CD4-positive, alpha-beta T cell treated with Interferon alpha-2 for 1 hour (primary cell): ENCODE data around the gene SAMD4B.
"Not testable (repeated sequence)": the region's sequence is repeated elsewhere in the genome, so short reads cannot be mapped to it uniquely, and the experiment has no call there.

Experiments used
- DNase-seq, 2 donors: peaks; one replicate each; pipeline ENCODE4 v3.0.0-alpha.2; 2020 to 2022

SAMD4B gene, protein sequence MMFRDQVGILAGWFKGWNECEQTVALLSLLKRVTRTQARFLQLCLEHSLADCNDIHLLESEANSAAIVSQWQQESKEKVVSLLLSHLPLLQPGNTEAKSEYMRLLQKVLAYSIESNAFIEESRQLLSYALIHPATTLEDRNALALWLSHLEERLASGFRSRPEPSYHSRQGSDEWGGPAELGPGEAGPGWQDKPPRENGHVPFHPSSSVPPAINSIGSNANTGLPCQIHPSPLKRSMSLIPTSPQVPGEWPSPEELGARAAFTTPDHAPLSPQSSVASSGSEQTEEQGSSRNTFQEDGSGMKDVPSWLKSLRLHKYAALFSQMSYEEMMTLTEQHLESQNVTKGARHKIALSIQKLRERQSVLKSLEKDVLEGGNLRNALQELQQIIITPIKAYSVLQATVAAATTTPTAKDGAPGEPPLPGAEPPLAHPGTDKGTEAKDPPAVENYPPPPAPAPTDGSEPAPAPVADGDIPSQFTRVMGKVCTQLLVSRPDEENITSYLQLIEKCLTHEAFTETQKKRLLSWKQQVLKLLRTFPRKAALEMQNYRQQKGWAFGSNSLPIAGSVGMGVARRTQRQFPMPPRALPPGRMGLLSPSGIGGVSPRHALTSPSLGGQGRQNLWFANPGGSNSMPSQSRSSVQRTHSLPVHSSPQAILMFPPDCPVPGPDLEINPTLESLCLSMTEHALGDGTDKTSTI

DNA sequence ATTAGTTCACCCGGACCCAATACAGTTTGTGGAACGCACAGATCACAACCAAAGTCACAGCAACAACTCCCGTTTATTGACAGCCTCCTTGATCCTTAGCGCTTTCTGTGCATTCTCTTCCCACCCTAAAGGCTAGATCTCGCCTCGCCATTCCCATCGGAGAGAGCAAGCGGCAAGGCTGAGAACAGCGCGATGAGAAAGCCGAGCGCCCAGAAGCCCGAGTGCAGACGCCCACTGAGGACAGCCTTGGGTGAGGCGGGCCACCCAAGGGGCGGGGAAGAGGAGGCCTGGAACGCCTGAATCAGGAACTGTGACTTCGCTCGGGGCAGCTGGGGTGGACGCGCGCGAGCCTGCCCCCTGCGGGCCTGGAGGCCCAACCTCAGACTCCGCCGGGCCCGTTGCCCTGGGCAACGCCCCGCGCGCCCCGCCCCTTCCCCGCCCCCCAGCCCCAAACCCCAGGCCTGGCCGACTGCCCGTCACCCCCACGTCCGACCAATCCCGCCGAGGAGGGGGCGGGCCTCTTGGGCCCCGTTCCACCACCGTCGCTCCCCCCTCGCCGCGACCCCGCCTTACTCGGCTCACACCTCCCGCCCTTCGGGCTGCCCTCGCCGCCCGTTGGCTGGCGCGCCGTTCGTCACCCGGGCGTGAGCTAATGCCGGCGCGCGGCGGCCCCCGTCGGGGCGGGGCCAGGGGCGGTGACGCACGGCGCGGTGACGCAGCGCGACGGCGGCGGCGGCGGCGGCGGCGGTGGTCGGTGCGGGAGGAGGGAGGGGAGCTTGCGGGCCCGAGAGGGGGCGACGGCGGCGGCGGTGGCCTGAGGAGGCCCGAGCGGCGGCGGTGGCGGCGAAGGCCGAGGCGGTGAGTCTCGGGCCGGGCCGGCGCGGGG lies at the start of gene SAMD4B:
Gene SAMD4B (plus strand): TSS at position 703 of the 886 bp plus-strand sequence. CDS start 14,473 bp downstream, outside the sequence.
- peak; percentile 100 for DNase-seq

DNA sequence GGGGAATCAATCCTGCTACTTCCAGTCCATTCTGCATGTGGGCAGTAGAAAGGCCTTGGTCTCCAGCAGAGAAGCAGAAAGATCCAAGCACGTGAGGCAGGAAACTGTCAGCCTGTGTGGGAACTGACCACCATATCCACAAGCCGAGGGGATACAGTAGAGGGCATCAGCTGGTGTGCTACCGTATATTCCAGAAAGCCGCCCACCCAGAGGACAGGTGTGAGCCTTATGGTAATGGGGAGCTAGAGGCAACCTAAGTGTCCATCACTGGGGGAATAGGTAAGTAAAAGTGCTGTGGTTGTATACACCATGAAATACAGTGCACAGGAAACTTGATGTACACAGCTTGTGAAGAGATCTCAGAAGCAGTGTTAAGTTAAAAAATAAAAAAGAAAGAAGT lies 48.8 kb upstream of the SAMD4B start:
- no peak for DNase-seq

DNA sequence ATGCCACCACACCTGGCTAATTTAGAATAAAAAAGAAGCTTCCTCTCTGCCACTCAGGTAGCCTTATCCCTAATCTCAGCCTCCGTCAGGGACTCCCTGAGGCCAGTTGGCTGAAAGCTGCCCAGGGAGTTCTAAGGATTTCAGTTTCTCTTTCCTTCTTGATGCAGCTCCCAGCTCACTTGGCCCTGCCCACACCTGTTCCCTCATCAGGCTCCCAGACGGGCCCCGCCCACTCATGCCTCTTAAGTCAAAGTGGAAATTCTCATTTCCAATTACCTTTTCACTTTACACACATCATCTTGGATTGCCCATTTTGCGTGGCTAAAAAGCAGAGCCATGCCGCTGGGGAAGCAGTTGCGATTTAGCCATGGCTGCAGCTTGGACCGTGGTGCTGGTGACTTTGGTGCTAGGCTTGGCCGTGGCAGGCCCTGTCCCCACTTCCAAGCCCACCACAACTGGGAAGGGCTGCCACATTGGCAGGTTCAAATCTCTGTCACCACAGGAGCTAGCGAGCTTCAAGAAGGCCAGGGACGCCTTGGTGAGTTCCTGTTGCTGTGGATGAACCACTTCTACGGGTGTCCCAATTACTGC lies 46.1 kb upstream of the SAMD4B start, which contains the start of gene IFNL1:
Gene IFNL1 (plus strand): TSS at position 353 of the 591 bp plus-strand sequence. CDS start 15 bp downstream, at position 368.
- no peak for DNase-seq

DNA sequence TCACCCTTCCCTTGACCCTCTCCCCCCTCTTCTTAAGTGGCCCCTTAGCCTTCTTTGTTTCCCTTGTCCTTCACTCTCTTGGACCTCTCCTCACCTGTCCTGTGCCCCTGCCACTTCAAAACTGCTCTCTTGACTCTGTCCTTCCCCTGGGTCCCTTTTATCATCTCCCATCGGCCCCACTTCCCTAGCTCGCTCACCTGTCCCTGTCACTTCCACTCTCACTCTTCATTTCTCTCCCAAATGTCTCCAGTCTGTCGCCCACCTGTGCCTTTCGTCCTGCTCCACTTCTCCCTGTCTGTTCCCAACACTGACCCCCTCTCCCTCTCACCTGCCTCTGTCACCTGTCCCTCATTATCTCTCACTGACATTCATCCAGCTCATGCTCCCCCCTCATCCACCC lies 45.3 kb upstream of the SAMD4B start:
- no peak for DNase-seq

DNA sequence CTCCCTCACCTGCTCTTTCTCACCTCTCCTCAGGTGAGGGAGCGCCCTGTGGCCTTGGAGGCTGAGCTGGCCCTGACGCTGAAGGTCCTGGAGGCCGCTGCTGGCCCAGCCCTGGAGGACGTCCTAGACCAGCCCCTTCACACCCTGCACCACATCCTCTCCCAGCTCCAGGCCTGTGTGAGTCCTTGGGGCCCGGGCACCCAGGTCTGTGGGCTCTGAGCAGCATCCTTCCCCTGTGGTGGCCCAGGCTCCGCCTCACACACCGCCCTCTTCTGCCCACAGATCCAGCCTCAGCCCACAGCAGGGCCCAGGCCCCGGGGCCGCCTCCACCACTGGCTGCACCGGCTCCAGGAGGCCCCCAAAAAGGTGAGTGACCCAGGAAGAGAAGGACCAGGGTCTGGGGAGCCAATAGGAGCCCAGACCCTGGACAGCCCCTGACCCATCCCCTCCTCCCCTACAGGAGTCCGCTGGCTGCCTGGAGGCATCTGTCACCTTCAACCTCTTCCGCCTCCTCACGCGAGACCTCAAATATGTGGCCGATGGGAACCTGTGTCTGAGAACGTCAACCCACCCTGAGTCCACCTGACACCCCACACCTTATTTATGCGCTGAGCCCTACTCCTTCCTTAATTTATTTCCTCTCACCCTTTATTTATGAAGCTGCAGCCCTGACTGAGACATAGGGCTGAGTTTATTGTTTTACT lies 44.1 kb upstream of the SAMD4B start:
- peak; percentile 49 to 72 for DNase-seq

DNA sequence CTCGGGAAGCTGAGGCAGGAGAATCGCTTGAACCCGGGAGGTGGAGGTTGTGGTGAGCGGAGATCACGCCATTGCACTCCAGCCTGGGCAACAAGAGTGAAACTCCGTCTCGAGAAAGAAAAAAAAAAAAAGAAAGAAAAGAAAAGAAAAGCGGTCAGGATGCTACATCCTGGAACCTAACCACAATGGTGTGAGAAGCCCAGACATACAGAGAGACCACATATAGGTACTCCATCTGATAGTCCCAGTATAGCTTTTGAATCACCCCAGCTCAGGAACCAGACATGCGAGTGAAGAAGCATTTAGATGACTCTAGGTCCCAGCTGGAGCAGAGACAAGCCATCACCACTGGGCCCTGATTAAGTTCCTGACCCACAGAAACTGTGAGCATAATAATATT lies 42.8 kb upstream of the SAMD4B start:
- DNase-seq, result peak in 1 of 2 donors; percentile 37

DNA sequence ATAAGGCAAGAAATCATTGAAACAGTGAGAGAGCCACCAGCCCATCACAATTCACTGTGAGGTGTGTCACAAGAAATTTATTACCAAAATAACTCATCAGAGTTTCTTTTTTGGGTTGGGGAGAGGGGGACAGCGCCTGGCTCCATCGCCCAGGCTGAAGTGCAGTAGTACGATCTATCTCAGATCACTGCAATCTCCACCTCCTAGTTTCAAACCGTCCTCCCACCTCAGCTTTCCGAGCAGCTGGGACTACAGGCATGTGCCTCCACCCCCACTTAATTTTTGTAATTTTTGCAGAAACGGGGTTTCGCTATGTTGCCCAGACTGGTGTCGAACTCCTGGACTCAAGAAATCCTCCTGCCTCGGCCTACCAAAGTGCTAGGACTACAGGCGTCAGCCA lies 42.4 kb upstream of the SAMD4B start:
- DNase-seq, result no peak

DNA sequence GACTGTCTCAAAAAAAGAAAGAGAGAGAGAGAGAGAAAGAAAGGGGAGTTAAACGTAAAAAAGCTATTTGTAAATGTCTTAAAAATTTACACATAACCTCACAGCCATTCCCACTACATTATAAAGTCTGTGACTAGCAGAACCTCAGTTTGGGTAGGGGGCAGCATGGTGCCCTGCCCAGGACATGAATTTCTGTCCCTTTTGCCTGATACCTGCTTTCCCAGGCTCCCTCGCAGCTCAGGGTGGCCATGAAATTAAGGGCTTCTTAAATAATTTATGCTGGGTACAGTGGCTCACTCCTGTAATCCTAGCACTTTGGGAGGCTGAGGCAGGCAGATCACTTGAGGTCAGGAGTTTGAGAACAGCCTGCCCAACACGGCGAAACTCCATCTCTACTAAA lies 41.2 kb upstream of the SAMD4B start:
- no peak for DNase-seq

DNA sequence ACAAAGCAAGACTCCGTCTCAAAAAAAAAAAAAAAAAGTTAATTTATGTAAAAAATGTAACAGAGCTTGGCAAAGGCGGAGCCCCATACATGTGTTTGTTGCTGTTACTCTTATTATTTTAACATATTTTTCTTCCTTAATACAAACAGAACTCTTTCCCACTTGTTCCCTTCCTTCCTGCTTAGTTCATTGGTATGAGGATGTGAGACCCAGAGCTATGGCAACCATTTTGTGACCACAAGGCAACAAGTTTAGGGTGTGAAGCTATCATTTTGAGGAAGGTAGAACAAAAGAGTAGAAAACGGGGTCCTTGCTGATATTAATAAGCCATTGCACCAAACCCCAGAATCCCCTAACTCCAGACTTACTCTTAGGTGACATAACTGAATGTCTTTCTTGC lies 40.7 kb upstream of the SAMD4B start:
- DNase-seq, result no peak

DNA sequence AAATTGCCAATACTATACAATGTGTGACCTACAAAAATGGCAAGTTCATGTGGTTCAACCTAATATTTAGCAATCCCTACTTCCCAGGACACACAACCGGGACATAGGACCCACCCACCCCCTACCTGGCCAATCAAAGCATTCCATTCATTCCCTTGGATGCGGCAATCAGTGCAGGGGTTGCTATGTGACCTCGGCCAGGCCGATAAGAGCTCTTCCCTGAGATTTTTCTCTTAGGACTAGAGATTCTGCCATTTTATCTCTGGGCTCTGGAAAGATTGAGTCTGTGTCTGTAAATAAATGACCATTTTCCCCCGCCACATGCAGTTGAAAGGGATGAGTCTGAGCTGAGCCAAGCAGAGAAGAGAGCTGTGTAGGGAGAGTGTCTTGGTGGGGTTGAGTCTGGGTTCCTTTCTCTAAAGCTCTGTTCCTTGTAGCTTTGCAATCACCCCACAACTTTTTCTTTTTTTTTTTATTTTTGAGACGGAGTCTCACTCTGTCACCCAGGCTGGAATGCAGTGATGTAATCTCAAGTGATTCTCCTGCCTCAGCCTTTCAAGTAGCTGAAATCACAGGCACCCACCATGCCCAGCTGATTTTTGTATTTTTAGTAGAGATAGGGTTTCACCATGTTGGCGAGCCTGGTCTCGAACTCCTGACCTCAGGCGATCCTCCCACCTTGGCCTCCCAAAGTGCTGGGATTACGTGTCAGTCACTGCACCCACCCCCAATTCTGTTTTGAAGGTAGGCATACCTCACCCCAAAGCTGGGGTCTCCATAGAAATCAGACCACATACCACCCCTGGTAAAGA lies 38.6 kb upstream of the SAMD4B start:
- no peak for DNase-seq

DNA sequence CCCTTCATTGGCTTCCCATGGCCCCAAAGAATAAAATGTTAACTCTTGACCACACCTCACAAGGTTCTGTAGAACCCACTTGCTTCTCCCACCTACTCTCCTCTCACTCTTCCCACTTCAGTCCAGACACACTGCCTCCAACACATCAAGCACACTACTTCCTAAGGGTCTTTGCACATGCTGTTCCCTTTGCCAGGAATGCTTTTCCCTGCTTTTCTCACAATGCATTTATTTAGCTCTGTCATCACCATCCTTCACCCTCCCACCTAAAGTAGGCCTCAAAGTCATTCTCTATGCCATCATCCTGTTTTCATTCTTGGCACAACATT lies 38.1 kb upstream of the SAMD4B start:
- no peak for DNase-seq

DNA sequence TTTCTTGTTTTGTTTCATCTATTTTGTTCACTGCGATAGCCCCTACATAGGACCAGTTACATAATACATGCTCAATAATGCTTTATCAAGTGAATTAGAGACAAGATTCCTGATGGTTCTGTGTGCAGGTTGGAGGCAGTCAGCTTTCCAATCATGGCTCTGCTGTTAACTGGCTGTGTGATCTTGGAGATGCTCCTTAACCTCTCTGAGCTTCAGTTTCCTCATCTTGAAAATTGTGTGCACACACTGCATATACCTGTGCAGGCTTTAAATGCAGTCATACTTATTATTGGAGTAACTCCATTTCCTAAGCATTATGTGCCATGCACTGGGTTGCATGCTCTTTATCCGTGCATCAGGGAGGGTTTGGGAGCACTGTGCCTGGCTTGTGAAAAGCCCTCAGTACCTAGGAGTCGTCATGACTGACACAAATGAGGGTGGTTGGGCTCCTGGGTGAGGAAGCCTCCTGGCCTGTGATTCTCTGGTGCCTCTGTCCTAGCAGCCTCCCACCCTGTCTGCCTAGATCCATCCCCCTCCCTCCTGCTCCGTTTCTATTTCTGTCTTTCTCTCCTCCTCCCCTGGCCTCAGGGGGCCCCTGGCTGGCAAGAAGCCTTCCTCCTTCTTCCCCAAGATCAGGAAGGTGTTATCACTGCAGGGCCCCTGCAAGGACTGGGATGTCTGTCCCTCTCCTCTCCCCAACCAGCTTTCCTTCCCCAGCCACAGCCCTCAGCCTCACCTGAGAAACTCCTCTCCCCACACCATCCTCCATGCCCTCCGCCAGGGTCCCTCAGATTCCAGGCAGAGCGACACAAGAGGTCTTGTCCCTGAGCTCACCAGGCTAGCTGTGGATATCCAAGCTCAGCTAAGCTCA lies 37.3 kb upstream of the SAMD4B start:
- DNase-seq, result no peak

DNA sequence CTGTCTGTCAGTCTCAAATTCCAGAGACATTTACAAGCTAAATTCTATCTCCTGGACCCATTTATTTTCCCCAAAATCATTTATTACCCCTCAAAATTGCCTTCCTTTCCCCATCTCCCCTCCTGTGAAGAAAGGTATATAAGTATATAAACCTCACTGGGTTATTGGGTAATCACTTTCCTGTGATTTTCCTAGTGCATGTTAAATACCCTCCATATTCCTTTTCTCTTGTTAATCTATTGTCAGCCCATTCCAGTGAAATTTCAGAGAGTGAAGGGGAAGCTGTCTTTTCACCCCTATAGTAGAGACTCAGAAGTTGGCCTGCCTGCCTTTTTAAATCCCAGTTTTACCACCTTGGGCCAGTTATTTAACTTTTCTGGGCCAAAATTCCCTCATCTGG lies 36.1 kb upstream of the SAMD4B start:
- no peak for DNase-seq

DNA sequence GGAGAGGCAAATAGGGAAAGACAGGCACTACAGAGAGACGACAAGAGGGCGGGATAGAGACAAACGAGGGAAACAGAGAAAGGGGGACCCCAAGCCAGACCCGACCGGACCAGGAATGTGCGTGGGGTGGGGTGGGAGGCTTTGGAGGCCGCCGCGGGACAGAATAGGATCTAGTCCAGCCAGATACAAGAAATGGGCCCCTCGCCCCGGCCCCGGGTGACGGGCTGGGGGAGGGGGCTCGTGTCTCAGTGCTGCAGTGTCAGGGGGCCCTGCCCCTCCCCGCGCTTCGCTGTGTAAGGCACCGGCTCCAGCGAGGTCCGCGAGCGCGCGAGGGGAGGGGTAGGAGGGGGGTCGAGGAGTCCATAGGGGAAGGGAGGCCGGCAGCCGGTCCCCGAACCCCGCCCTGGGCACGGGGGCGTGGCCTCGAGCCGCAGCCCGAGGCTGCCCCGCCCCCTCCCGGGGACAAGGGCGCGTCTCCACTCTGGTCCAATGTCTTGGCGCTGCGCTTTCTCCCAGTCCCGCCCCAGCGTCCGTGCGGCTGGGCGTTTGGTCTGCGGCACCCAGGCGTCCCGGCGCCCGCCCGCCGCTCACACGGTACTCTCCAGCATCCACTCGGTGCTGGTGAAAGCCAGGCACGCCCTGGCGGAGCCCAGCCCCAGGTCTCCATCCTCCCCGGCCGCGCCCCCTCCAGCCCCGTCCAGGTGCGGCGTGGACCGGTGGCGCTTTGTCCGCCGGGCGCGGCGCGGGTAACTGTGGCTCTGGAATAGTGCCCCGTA lies 35.0 kb upstream of the SAMD4B start:
- no peak for DNase-seq

DNA sequence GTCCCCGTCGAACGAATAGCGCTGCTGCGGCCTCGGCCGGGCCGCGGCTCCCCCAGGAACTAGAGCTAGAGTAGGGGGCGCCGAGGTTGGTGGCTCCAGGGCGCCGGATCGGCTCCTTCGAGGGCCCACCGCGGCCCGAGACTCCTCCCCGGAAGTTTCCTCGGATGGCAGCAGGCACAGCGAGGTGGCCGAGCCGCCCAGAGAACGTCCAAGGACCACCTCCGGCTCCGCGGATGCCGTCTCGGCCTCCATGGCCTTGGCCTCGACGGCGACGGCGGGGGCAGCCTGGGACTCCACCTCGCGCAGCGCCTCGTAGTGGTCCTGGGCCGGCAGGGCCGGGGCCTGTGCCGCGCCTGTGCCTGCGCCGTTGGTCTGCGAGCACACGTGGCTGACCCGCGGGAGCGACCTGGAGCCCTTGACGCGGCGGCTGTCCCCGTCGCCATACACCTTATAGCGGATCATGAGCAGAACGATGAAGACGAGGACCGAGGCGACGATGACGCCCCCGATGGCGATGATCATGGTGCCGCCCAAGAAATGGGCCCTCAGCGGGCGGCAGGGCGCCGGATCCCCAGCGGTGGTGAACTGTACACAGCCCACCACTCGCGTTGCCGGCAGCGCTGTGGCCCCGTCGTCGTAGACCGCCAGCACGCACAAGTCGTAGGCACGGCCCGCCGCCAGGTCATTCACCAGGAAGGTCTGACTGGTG lies 34.2 kb upstream of the SAMD4B start:
- DNase-seq, result no peak

DNA sequence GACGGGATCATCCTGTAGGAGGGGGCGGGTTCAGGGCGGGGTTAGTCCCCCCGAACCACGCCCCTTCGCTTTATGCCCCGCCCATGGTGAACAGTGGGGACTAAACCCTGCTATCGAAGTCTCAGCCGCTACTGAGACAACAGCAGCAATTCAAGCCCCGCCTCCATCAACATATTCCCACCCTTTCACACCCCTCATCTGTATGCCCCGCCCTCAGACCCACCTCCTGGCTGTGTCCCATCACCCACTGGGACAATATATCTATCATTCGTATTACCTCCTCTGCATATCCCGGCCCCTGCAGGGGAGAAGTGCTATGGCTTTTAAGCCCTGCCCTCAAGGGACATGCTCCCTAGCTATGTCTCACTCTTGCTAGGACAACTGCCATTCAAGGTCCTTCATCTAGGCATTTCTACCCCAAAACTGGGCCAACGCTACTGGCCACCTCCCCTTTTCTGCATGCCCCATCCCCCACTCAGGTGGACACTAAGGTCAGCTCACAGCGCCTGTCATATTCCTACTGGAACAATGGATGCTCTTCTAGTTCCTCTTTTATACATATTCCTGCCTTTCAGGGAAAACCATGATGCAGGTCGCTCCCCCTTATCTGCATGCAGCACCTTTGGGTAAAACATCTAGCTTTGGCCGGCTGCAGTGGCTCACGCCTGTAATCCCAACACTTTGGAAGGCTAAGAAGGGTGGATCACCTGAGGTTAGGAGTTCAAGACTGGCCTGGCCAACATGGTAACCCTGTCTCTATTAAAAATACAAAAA lies 33.5 kb upstream of the SAMD4B start:
- DNase-seq, result no peak

DNA sequence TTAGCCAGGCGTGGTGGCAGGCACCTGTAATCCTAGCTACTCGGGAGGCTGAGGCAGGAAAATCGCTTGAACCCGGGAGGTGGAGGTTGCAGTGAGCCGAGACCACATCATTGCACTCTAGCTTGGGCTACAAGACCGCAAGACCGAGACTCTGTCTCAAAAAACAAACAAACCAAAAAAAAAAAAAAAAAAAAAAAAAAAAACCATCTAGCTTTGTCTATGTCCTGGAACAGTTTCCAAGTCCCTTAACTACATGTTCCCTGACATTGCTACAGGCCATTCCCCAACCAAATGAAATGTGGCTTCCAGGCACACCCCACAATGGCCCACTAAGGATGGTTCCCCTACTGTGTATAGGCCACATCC lies 32.9 kb upstream of the SAMD4B start:
- DNase-seq, result not testable (repeated sequence)
